Measurements from ENCODE around the gene PRKCZ. TPM values are rescaled to one million over a fixed set of nuclear protein-coding genes. Genes with fewer than 3 reads are reported as not detected.
A peak's percentile ranks its signal among the peaks of the same experiment; 100 is the strongest.

Gene PRKCZ
- total and polyA plus RNA-seq, 7 donors: 0.07 to 2.3 (median 0.42) TPM; not detected in 1

DNA sequence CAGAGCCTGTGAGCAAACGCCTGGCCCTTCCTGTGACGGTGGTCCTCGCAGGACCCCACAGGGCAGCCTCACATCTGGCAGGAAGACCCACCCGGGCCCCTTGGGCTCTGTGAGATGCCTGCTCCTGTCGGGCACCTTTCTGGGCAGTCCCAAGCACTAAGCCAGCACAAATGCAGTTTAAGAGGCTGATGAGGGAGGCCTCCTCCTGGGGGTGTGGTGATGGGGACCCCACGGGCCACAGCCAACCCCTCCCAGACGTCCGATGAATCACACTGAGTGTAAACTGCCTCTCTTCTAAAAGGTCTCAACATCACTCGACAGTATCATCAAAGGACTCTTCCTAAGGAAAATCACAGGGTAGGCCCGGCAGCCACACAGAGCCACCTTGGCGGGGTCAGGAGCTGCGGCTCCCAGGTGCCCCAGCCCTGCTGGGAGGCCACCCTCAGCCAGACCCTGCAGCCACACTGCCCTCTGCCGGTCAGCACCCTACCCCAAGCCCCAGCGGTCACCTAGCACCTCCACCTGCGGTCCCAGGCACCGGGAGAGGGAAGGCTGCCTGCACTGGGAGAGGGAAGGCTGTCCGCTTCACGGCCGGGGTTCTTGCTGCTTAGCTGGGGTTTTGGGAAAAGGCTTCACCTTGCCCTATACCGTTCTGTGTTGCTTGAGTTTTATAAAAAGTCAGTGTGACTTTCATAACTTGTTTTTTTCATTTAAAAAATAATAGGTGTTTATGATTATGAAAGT is 3.9 kb upstream of the PRKCZ start:
- Histone ChIP-seq H3K9me3 (no peaks in the 10 kb centered on the region), H3K36me3 (ENCODE audit: insufficient read depth in 1 of 2, low read depth in 1 of 2) (no peaks in the 10 kb centered on the region), H3K27ac (no peak overlapping the region), H3K27me3 (ENCODE audit: insufficient read depth in 3 of 3, low read length in 2 of 3) (peaks cover 0 to 64% (median 27%) of the 10 kb centered on the region in 3 donors), H3K4me1 (no peaks in the 10 kb centered on the region), H3K4me3 (no peak overlapping the region)
- no peak for DNase-seq
- TF ChIP-seq, protein P1, sequence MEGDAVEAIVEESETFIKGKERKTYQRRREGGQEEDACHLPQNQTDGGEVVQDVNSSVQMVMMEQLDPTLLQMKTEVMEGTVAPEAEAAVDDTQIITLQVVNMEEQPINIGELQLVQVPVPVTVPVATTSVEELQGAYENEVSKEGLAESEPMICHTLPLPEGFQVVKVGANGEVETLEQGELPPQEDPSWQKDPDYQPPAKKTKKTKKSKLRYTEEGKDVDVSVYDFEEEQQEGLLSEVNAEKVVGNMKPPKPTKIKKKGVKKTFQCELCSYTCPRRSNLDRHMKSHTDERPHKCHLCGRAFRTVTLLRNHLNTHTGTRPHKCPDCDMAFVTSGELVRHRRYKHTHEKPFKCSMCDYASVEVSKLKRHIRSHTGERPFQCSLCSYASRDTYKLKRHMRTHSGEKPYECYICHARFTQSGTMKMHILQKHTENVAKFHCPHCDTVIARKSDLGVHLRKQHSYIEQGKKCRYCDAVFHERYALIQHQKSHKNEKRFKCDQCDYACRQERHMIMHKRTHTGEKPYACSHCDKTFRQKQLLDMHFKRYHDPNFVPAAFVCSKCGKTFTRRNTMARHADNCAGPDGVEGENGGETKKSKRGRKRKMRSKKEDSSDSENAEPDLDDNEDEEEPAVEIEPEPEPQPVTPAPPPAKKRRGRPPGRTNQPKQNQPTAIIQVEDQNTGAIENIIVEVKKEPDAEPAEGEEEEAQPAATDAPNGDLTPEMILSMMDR (IDR thresholded peaks at IDR 0.05): peak; percentile 56
- WGBS, 3 donors: 28 to 43% (median 42%) methylated on average over 20 of the region's 20 CpGs
- peak; percentile 32 to 67 (median 58) for ATAC-seq
- intact Hi-C loops (cut with DNase I): loop anchor here in 1 of 2 donors (5.0 kb wide), 2 partner anchors 84 to 104 kb away; no protein-coding TSS in a partner anchor

DNA sequence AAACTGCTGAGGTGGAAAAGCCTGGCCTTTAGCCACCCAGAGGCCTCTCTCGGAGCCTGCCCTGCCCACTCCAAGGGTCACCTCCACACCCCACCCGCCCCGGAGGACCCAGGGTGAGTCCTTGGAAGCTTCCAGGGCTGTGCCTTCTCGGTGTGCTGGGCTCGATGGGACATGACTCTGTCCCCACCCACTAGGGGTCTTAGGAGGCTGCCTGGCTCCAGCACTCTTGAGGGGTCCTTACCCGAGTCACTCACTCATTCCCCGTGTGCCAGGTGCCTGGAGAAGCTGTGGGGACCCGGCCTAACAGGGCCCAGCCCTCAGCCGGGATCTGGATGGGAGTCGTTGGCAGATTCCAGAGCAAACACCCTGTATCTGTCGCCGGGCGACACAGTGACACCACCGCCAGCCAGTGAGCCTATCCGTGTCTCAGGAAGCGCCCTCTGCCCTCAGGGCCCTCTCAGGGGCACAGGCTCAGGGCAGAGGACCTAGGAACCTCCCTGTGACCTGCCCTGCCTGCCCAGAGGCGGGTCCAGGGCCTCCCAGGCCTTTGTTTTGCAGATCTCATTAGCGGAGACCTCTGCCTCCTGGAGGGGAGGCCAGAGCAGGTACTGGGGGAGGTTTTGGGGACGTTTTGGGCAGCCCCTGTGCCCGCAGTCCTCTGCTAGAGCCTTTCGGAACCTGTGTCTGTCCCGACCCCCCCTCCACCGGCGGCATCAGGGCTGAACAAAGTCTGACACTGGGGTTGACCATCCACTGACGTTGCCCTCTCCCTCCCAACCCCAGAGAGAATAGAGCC is 3.1 kb upstream of the PRKCZ start:
- WGBS, 3 donors: 74 to 84% (median 77%) methylated on average over 22 to 25 of the region's 25 CpGs
- H3K27me3 ChIP-seq (ENCODE audit: insufficient read depth in 3 of 3, low read length in 2 of 3): peaks cover 0 to 72% (median 33%) of the 10 kb centered on the region in 3 donors
- DNase-seq (no peak), ATAC-seq (no peak)
- H3K27ac ChIP-seq: no peak overlapping the region
- TF ChIP-seq, protein P1 (IDR thresholded peaks at IDR 0.05): no peak
- intact Hi-C loops (cut with DNase I): loop anchor here in 1 of 2 donors (5.0 kb wide), 2 partner anchors 85 to 105 kb away; no protein-coding TSS in a partner anchor
- no peaks in the 10 kb centered on the region for H3K9me3 ChIP-seq
- no peaks in the 10 kb centered on the region for H3K4me1 ChIP-seq
- H3K4me3 ChIP-seq: no peak overlapping the region
- no peaks in the 10 kb centered on the region for H3K36me3 ChIP-seq (ENCODE audit: insufficient read depth in 1 of 2, low read depth in 1 of 2)

DNA sequence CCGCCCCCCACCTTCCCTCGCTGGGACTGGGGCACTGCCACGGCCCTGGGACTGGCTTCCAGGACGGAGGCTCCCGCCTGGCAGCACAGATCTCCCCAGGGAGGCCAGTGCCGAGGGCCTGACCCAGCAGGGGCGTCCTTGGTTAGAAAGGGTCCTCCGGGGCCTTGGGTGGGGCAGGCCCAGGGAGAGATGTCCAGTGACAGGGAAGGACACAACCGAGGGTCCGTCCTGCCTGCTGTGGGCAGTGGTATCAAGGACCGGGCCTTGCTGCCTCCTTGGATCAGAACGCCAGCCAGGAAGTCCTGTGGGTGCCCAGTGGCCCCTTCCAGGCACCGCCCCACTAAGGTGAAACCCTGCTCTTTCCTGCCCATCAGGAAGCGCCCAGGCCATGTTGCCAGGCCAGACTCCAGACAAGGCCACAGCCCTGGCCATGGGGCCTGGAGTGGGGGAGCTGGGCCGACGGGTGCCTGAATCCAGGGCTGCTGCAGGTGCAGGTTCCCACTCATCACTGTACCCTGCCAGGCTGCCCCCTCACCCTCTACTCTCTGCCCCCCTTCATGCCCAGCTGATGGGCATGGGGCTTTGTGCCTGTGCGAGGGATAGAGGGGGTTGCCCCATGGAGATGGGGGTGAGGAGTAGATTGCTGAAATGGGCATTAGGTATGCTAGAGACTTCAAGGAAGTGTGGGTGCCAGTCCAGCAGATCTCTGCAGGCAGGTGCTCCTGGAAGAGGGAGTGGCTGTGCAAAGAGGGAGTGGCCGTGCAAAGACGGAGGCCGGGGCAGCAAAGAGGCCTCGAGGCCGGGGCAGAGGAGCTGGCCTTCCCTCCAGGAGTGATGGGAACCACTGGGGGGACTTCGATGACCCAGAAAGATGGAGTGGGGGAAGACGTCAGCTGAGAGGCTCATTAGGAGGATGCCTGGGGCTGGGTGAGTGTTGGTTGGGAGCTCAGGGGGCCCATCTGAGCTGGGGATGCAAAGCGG is 2.2 kb upstream of the PRKCZ start:
- ATAC-seq (no peak), DNase-seq (no peak)
- Histone ChIP-seq H3K27ac (no peak overlapping the region), H3K36me3 (ENCODE audit: insufficient read depth in 1 of 2, low read depth in 1 of 2) (no peaks in the 10 kb centered on the region), H3K4me3 (no peak overlapping the region), H3K27me3 (ENCODE audit: insufficient read depth in 3 of 3, low read length in 2 of 3) (peaks cover 0 to 79% (median 33%) of the 10 kb centered on the region in 3 donors), H3K4me1 (no peaks in the 10 kb centered on the region), H3K9me3 (no peaks in the 10 kb centered on the region)
- intact Hi-C loops (cut with DNase I): loop anchor here in 1 of 2 donors (5.0 kb wide), 2 partner anchors 86 to 106 kb away; no protein-coding TSS in a partner anchor
- TF ChIP-seq, protein P1 (IDR thresholded peaks at IDR 0.05): no peak
- WGBS, 3 donors: 74 to 84% (median 83%) methylated on average over 23 to 25 of the region's 25 CpGs

DNA sequence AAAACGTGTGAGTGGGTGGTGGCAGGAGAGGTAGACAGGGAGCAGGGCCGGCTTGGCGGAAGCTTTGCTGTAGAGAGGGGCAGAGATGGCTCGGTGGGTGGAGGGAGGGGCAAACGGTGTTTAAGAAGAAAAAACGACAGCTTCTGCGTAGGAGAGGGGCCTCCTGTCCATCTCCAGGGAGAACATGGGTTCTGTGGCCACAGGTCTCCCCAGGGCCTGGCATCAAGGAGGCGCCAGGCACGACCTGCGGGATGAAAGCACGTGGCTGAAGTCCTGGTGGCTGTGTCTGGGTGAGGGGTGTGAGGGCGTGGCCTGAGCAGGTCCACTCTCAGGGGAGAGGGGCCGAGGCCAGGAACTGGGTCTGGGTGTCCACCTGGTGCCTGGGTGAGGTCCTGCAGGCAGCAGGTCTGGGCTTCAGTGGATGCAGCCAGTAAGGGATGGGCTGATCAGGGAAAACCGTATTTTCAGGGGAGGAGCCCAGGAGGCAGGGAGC is 940 bp upstream of the PRKCZ start:
- WGBS, 3 donors: 40 to 52% (median 47%) methylated on average over 14 of the region's 14 CpGs
- DNase-seq (no peak), ATAC-seq (no peak)
- intact Hi-C loops (cut with DNase I): loop anchor here in 1 of 2 donors (5.0 kb wide), 2 partner anchors 87 to 107 kb away; no protein-coding TSS in a partner anchor
- TF ChIP-seq, protein P1 (IDR thresholded peaks at IDR 0.05): no peak
- Histone ChIP-seq H3K4me3 (peak overlapping the region; percentile 57), H3K4me1 (no peaks in the 10 kb centered on the region), H3K36me3 (ENCODE audit: insufficient read depth in 1 of 2, low read depth in 1 of 2) (no peaks in the 10 kb centered on the region), H3K27me3 (ENCODE audit: insufficient read depth in 3 of 3, low read length in 2 of 3) (peaks cover 0 to 76% (median 33%) of the 10 kb centered on the region in 3 donors), H3K9me3 (no peaks in the 10 kb centered on the region), H3K27ac (no peak overlapping the region)

Measured in psoas muscle (tissue), 8 donors.